AG09309 (cell line): ENCODE results near the gene DNM3.

Source experiments
- DNase-seq: peaks from one replicate; pipeline ENCODE4 v3.0.0-alpha.2; 2010; ENCODE audit warnings: low read depth
- H3K4me3 ChIP-seq: 2 replicates; pipeline ENCODE4 v1.5.1; 2011; ENCODE audit warnings: mild to moderate bottlenecking, low read depth, low read length, moderate library complexity; ENCODE audit not compliant: control insufficient read depth
- TF ChIP-seq, protein P1 (sequence below): IDR thresholded peaks from 2 replicates; pipeline ENCODE4 v1.5.1; 2011; ENCODE audit warnings: mild to moderate bottlenecking, low read depth, low read length, inconsistent platforms; ENCODE audit not compliant: insufficient read depth, control insufficient read depth; ENCODE audit errors: missing control alignments

The DNM3 gene

DNA sequence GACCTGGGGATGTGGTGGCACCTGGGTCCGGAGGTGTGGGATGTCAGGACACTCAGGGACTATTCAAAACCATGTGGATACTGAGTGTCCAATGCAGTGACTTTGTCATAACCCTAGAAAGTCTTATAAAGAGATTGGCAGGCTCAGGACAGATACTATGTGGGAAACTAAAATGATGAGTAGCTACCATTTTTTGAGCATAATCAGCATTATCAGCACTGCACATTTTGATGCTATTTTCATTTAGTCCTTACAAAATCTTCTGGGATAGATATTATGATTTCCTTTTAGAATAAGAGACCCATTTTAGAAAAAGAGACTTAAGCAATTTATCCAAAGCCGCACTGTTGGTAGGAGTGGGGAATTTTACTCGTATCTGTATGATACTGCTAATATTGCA lies 93.4 kb downstream of the DNM3 start:
- no peak for DNase-seq
- TF ChIP-seq, protein P1, sequence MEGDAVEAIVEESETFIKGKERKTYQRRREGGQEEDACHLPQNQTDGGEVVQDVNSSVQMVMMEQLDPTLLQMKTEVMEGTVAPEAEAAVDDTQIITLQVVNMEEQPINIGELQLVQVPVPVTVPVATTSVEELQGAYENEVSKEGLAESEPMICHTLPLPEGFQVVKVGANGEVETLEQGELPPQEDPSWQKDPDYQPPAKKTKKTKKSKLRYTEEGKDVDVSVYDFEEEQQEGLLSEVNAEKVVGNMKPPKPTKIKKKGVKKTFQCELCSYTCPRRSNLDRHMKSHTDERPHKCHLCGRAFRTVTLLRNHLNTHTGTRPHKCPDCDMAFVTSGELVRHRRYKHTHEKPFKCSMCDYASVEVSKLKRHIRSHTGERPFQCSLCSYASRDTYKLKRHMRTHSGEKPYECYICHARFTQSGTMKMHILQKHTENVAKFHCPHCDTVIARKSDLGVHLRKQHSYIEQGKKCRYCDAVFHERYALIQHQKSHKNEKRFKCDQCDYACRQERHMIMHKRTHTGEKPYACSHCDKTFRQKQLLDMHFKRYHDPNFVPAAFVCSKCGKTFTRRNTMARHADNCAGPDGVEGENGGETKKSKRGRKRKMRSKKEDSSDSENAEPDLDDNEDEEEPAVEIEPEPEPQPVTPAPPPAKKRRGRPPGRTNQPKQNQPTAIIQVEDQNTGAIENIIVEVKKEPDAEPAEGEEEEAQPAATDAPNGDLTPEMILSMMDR = no peak
- no peak overlapping the region for H3K4me3 ChIP-seq

DNA sequence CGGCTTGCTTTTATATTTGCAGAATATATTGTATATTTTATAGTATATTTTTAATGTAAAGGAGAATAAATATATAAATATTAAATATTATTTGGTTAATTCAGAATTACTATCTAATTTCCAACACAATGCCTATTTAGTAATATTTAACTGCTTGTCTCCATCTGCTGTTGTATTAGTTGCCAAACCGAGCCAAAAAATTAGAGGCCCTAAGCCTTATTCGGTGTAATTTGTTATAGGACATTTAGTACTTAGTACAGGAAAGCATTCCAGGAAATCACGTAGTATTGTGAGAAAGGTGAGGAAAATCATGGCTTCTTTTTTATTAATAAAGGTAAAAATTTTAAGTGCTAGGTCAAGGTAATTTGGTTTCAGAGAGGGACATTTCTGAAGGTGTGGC lies 93.8 kb downstream of the DNM3 start:
- TF ChIP-seq, protein P1 = no peak
- no peak for DNase-seq
- H3K4me3 ChIP-seq = no peak overlapping the region

DNA sequence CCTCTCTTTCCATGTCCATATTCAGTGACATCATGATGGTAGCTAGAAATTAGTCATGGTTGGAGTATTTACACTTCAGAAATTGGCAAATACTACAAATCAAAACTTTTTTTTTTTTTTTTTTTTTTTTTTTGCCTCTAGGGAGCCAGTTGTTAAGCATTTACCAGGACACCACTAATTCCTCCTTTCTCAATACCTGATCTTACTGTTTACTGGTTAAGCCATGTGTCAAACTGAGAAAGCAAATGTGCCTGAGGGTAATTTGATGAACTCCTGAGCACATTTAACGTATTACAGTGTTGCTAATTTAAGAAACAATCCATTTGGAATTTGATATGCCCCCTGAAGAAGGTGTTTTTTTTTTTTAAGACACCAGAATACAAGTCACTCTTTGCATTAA lies 94.4 kb downstream of the DNM3 start:
- no peak for DNase-seq
- TF ChIP-seq, protein P1 = no peak
- H3K4me3 ChIP-seq = no peak overlapping the region

DNA sequence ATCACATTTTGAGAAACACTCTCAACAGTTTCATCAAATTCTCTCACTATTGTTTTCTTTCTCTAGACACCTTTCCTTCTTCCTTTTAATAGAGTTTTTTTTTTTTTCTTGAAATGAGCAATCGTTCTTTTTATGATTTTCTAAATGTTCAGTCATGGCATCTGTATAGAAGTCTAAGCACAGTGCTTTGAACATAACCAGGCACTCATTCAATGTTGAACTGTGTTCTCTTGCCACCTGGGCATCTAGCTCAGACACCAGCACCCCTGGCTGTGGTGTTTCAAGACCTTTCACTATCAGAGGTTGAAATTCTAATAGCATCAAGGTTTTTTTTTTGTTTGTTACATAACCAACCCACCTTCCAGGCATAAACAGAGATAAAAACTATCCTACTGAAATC lies 96.6 kb downstream of the DNM3 start:
- TF ChIP-seq, protein P1 = no peak
- no peak overlapping the region for H3K4me3 ChIP-seq
- DNase-seq = no peak

DNA sequence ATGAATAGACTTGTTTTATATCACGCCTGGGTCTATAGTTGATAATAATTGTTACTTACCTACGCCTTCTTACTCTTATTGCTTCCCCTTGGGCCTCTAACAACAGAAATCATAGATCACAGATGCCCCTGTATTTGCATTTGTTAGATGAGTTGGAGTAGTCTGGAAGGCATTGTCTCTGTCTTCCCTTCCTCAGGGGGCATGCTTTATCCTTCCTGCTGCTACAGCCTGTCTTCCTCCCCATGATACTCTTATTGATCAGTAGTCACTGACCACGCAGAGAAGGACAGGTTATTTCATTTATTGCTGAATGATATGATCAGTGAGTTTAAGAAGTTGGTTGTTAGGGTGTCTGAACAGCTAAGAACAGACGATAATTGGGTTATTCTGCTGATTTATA lies 98.4 kb downstream of the DNM3 start:
- no peak overlapping the region for H3K4me3 ChIP-seq
- TF ChIP-seq, protein P1 = no peak
- DNase-seq = no peak

DNA sequence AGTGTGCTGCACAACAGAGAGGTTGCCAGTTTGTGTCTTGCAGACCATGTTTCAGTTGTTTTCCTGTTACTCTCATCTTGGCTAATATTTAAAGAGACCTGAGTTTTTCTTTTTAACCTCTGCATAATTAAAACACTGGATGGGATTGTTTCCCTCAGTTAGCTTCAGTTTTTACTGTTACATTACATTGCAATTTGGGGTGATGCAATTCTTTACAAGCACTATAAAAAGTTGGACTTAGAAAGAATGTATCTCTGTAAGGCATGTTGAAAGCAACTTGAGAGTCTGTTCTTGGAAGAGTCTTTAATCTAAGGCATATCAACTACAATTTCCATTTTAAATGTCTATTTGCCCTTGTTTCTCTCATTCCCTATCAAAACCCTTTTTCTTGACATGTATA lies 99.1 kb downstream of the DNM3 start:
- peak; percentile 35 for DNase-seq
- TF ChIP-seq, protein P1 = no peak
- H3K4me3 ChIP-seq = no peak overlapping the region

DNA sequence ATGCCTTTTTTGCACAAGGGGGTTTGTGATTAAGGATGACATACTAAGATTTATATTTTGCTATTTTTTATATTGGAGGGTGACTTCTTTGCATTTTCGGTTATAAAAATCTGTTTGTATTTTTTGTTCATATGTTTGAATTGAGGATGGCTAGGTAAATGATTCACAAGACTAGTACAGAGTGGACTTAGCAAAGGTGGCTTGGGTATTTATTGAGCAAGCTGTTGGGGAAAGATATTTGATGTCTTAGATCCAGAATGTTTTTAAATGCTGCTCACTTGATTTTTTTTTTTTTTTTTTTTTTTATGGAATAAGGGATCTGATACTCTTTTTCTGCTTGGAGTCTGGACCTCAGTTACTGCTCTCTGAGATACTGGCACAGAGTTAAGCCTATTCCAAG lies 100.6 kb downstream of the DNM3 start:
- no peak overlapping the region for H3K4me3 ChIP-seq
- DNase-seq = no peak
- TF ChIP-seq, protein P1 = no peak
